Measurements from ENCODE around the gene PRPF40A. TPM values are rescaled to one million over a fixed set of nuclear protein-coding genes. Genes with fewer than 3 reads are reported as not detected.

Gene PRPF40A
- total and polyA plus RNA-seq, 2 of the 13 experiments (the other 11 are each of a cell fraction or from before 2014, with no cell fraction given) = 146 to 207 TPM

DNA sequence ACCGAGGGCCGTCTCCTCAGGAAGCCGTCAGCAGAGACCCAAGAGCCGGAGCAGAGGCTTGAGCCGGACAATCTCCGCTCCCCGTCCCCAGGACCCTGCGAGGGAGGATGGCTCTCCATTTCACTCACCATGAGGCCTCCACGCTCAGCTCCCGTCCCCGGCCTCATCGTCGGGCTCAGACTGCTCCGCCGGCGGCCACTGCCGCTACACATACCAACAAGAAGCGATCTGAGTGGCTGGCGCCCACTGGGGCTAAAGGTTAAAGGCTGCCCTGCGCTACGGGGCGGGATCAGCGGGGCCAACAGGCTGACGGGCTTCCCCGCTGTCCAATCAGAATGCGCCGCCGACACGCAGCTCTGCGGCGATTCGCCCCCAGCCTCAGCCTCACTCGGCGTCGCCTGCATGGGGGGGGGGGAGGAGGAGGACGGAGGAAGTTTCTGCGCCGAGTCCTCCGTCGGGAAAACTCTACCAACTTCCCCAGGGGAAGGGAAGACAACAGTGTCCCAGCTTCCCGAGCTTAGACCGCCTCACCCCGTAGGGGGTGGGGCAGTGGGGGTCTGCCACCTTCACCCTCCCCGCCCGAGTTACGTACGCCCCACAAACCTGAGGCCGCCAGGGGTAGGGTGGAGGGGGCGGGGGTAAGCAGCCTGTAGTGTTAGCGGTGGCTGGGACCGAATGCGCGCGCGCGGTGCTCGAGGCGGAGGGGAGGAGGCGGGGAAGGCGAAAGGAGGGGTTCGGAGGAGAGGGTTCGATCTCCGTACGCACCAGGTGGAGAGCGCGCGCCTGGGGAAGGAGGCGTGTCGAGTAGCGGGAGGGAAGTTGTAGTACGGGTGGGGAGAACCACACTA, at the start of gene PRPF40A (continued):
- TF ChIP-seq, protein P1, sequence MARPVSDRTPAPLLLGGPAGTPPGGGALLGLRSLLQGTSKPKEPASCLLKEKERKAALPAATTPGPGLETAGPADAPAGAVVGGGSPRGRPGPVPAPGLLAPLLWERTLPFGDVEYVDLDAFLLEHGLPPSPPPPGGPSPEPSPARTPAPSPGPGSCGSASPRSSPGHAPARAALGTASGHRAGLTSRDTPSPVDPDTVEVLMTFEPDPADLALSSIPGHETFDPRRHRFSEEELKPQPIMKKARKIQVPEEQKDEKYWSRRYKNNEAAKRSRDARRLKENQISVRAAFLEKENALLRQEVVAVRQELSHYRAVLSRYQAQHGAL (CRISPR knock-in tag; IDR thresholded peaks at IDR 0.05; ENCODE audit: not compliant biosample characterization) = no peak
- no peak for TF ChIP-seq LCORL (IDR thresholded peaks at IDR 0.05)
- TF ChIP-seq LCORL (CRISPR knock-in tag; IDR thresholded peaks at IDR 0.05) = no peak; the same call in 1 of the 2 replicates
- TF ChIP-seq ONECUT2 (CRISPR knock-in tag; IDR thresholded peaks at IDR 0.05) = no peak
- TF ChIP-seq KDM5B (CRISPR knock-in tag; IDR thresholded peaks at IDR 0.05; ENCODE audit: borderline replicate concordance) = peak; percentile 63; the same call in 1 of the 2 replicates
- 0 out of 2 replicates have a peak, but pooled peaks have one; percentile 35 for TF ChIP-seq NCOA1 (CRISPR knock-in tag; IDR thresholded peaks at IDR 0.05)
- TF ChIP-seq, protein P2, sequence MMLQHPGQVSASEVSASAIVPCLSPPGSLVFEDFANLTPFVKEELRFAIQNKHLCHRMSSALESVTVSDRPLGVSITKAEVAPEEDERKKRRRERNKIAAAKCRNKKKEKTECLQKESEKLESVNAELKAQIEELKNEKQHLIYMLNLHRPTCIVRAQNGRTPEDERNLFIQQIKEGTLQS (CRISPR knock-in tag; IDR thresholded peaks at IDR 0.05) = no peak
- peak; percentile 87 for TF ChIP-seq ZNF317 (CRISPR knock-in tag; IDR thresholded peaks at IDR 0.05)
- TF ChIP-seq ATM (IDR thresholded peaks at IDR 0.05; ENCODE audit: borderline replicate concordance) = no peak
- TF ChIP-seq, protein P3, sequence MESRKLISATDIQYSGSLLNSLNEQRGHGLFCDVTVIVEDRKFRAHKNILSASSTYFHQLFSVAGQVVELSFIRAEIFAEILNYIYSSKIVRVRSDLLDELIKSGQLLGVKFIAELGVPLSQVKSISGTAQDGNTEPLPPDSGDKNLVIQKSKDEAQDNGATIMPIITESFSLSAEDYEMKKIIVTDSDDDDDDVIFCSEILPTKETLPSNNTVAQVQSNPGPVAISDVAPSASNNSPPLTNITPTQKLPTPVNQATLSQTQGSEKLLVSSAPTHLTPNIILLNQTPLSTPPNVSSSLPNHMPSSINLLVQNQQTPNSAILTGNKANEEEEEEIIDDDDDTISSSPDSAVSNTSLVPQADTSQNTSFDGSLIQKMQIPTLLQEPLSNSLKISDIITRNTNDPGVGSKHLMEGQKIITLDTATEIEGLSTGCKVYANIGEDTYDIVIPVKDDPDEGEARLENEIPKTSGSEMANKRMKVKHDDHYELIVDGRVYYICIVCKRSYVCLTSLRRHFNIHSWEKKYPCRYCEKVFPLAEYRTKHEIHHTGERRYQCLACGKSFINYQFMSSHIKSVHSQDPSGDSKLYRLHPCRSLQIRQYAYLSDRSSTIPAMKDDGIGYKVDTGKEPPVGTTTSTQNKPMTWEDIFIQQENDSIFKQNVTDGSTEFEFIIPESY (CRISPR knock-in tag; IDR thresholded peaks at IDR 0.05) = no peak
- TF ChIP-seq, protein P4, sequence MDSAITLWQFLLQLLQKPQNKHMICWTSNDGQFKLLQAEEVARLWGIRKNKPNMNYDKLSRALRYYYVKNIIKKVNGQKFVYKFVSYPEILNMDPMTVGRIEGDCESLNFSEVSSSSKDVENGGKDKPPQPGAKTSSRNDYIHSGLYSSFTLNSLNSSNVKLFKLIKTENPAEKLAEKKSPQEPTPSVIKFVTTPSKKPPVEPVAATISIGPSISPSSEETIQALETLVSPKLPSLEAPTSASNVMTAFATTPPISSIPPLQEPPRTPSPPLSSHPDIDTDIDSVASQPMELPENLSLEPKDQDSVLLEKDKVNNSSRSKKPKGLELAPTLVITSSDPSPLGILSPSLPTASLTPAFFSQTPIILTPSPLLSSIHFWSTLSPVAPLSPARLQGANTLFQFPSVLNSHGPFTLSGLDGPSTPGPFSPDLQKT (CRISPR knock-in tag; IDR thresholded peaks at IDR 0.05; ENCODE audit: borderline replicate concordance) = no peak; the same call in 1 of the 2 replicates
- peak; percentile 83; the same call in 1 of the 2 replicates for TF ChIP-seq KDM3A (CRISPR knock-in tag; IDR thresholded peaks at IDR 0.05; ENCODE audit: low read depth)
- TF ChIP-seq DMAP1 (CRISPR knock-in tag; IDR thresholded peaks at IDR 0.05) = peak; percentile 96
- TF ChIP-seq MEIS2 (CRISPR knock-in tag; IDR thresholded peaks at IDR 0.05) = peak; percentile 41; the same call in 1 of the 2 replicates
- TF ChIP-seq, protein P5, sequence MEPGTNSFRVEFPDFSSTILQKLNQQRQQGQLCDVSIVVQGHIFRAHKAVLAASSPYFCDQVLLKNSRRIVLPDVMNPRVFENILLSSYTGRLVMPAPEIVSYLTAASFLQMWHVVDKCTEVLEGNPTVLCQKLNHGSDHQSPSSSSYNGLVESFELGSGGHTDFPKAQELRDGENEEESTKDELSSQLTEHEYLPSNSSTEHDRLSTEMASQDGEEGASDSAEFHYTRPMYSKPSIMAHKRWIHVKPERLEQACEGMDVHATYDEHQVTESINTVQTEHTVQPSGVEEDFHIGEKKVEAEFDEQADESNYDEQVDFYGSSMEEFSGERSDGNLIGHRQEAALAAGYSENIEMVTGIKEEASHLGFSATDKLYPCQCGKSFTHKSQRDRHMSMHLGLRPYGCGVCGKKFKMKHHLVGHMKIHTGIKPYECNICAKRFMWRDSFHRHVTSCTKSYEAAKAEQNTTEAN (CRISPR knock-in tag; conservative IDR thresholded peaks at IDR 0.05) = peak; percentile 27; the same call in 1 of the 2 replicates
- TF ChIP-seq, protein P6, sequence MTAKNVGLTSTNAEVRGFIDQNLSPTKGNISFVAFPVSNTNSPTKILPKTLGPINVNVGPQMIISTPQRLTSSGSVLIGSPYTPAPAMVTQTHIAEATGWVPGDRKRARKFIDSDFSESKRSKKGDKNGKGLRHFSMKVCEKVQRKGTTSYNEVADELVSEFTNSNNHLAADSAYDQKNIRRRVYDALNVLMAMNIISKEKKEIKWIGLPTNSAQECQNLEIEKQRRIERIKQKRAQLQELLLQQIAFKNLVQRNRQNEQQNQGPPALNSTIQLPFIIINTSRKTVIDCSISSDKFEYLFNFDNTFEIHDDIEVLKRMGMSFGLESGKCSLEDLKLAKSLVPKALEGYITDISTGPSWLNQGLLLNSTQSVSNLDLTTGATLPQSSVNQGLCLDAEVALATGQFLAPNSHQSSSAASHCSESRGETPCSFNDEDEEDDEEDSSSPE (CRISPR knock-in tag; IDR thresholded peaks at IDR 0.05) = peak; percentile 62; the same call in 1 of the 2 replicates
- TF ChIP-seq POLR2A (IDR thresholded peaks at IDR 0.05; ENCODE audit: insufficient read depth in 1 of 2, low read depth in 2 of 2, low read length in 2 of 2) = peak; percentile 83 to 93
- TF ChIP-seq IKZF4 (CRISPR knock-in tag; IDR thresholded peaks at IDR 0.05; ENCODE audit: borderline replicate concordance, low read depth, not compliant biosample characterization) = no peak
- peak; percentile 52 for TF ChIP-seq PHF5A (CRISPR knock-in tag; IDR thresholded peaks at IDR 0.05; ENCODE audit: low read depth, unreplicated experiment)
- TF ChIP-seq ZNF775 (CRISPR knock-in tag; IDR thresholded peaks at IDR 0.05; ENCODE audit: borderline replicate concordance) = peak; percentile 86
- TF ChIP-seq, protein P7, sequence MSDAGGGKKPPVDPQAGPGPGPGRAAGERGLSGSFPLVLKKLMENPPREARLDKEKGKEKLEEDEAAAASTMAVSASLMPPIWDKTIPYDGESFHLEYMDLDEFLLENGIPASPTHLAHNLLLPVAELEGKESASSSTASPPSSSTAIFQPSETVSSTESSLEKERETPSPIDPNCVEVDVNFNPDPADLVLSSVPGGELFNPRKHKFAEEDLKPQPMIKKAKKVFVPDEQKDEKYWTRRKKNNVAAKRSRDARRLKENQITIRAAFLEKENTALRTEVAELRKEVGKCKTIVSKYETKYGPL (CRISPR knock-in tag; IDR thresholded peaks at IDR 0.05) = no peak
- no peak for TF ChIP-seq DNMT3B (CRISPR knock-in tag; conservative IDR thresholded peaks at IDR 0.05)

Measured in HepG2 (cell line).